Kidney epithelial cell (primary cell): ENCODE data around the gene STRADB. TPM values are rescaled to one million over a fixed set of nuclear protein-coding genes. Genes with fewer than 3 reads are reported as not detected.
A peak's percentile ranks its signal among the peaks of the same experiment; 100 is the strongest.

Source experiments
- DNase-seq: peaks from one replicate; pipeline ENCODE4 v3.0.0-alpha.2; 2010; ENCODE audit warnings: low read depth
- H3K27me3 ChIP-seq: 2 replicates; pipeline ENCODE4 v1.6.0; 2011; ENCODE audit warnings: low read length; ENCODE audit not compliant: control insufficient read depth, insufficient read depth
- H3K36me3 ChIP-seq: 2 replicates; pipeline ENCODE4 v1.5.1; 2011; ENCODE audit warnings: low read length; ENCODE audit not compliant: control insufficient read depth, insufficient read depth
- H3K4me3 ChIP-seq: 2 replicates; pipeline ENCODE4 v1.5.1; 2011; ENCODE audit warnings: low read depth, mild to moderate bottlenecking, control low read depth, low read length
- total RNA-seq: library from RNA; depleted of rRNA; stranded (reverse); fragments of >200 nt; gene quantifications from 2 replicates; pipeline ENCODE4 v1.2.3, GENCODE V29; 2015
- TF ChIP-seq, protein P1 (sequence below): IDR thresholded peaks from 2 replicates; pipeline ENCODE4 v1.5.1; 2011; ENCODE audit warnings: mild to moderate bottlenecking, moderate library complexity, low read length, control low read depth, inconsistent platforms; ENCODE audit not compliant: insufficient read depth, poor library complexity, severe bottlenecking

The STRADB gene, protein sequence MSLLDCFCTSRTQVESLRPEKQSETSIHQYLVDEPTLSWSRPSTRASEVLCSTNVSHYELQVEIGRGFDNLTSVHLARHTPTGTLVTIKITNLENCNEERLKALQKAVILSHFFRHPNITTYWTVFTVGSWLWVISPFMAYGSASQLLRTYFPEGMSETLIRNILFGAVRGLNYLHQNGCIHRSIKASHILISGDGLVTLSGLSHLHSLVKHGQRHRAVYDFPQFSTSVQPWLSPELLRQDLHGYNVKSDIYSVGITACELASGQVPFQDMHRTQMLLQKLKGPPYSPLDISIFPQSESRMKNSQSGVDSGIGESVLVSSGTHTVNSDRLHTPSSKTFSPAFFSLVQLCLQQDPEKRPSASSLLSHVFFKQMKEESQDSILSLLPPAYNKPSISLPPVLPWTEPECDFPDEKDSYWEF
- total RNA-seq, result 25.0 and 38.3 TPM in 2 replicates

DNA sequence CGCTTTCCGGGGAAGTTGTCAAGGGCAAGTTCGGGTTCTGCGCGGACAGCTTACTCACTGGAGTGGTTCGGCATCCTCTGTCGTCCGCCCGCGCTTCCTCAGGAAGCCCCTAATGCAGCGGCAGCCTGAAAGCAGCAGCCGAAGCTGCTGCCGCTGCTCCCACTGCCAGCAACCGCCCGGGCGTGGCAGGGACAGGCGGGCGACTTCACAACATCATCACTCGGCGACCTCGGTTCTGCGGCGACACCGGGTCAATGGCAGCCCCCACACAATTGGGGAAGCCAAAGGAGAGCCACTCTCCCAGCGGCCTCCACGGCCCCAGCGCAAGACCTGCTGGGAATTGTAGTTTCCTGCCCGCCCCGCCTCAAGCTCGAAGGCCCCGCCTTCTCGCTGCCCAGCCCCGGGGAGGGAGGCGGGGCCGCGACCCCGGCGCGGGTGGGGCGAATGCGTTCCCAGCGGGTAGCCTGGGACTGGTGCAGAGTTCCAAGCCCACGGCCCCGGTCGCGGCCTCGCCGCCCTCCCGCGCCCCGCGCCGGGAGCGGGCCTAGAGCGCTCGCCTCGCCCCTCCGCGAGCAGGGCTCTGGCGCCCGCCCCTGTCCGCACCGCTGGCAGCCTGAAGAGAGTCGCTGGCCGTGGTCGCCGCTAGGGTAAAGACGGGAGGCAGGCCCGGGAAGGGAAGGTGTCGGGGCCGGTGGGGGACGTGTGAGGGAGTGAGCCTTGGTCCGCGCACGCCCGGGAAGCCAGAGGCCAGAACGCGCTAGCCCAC lies at the start of gene STRADB, which contains the start of gene TRAK2:
TSS of gene STRADB (plus strand) at position 449 of the 766 bp plus-strand sequence. CDS start 3,101 bp downstream, outside the sequence.
TSS of gene TRAK2 (minus strand) at position 167 of the 766 bp plus-strand sequence. CDS start 30,951 bp downstream, outside the sequence.
- Histone ChIP-seq H3K27me3 (no peaks in the 10 kb centered on the region), H3K36me3 (no peaks in the 10 kb centered on the region), H3K4me3 (peak within 1 kb of the TSS; percentile 97)
- TF ChIP-seq, protein P1, sequence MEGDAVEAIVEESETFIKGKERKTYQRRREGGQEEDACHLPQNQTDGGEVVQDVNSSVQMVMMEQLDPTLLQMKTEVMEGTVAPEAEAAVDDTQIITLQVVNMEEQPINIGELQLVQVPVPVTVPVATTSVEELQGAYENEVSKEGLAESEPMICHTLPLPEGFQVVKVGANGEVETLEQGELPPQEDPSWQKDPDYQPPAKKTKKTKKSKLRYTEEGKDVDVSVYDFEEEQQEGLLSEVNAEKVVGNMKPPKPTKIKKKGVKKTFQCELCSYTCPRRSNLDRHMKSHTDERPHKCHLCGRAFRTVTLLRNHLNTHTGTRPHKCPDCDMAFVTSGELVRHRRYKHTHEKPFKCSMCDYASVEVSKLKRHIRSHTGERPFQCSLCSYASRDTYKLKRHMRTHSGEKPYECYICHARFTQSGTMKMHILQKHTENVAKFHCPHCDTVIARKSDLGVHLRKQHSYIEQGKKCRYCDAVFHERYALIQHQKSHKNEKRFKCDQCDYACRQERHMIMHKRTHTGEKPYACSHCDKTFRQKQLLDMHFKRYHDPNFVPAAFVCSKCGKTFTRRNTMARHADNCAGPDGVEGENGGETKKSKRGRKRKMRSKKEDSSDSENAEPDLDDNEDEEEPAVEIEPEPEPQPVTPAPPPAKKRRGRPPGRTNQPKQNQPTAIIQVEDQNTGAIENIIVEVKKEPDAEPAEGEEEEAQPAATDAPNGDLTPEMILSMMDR, result peak; percentile 19
- DNase-seq, result peak; percentile 74

DNA sequence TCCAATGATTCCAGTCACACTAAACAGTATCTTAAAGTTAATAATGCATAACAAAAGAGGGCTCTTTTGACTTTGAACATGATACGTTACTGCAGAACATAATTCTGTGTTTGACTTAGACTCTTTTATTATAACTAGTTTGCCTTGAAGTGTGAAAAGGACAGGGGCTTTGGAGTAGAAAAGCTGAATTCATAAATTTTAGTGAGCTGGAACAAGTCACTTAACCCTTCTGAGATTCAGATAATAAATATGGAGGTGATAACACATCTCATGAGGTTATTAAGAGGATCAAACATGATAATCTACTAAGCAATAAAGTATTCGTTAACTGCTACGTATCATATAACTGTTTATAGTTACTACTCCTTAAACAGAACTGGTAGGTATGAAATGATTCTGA lies 49.7 kb upstream of the STRADB start:
- DNase-seq, result no peak
- TF ChIP-seq, protein P1, result no peak
- Histone ChIP-seq H3K27me3 (no peaks in the 10 kb centered on the region), H3K36me3 (no peaks in the 10 kb centered on the region), H3K4me3 (no peak overlapping the region)

DNA sequence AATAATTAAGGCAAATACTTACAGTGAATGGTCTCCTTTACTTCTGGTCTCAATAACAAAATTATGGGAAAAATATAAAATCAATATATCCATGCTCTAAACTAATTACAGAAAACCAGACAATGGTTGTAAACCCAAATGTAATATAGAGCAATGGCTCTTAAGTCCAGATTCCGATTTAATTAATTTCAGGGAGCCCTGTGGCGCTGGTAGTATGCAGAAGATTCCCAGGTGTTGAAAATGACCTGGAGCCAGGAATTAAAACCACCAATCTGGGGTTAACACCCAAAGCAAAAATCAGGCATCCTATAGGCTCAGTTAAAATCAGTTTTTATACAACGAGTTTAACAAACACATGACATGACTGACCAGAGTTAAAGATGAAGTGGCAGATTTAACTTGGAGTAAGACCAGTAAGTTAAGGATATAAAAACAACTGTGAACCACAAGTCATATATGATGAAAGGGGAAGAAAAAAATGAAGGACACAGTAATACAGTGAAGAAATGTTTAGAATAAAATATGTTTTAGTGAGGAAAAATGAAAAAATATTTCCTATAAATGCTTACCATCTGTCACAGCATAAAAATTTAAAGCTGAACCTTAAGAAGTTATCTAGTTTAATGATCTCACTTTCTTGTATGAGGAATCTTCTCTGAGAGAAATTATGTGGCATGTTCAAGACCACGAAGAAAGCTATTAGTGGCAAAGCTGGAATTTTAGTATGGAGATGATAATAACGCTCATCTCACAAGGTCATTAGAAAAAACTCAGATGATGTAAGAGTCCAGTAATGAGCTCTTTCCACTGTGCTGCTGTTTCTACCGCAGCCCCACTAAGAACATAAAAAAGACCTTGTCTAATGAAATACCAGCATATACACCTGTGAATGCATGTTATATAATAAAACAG lies 48.6 kb upstream of the STRADB start:
- H3K36me3 ChIP-seq, result no peaks in the 10 kb centered on the region
- no peak overlapping the region for H3K4me3 ChIP-seq
- TF ChIP-seq, protein P1, result no peak
- no peak for DNase-seq
- H3K27me3 ChIP-seq, result no peaks in the 10 kb centered on the region

DNA sequence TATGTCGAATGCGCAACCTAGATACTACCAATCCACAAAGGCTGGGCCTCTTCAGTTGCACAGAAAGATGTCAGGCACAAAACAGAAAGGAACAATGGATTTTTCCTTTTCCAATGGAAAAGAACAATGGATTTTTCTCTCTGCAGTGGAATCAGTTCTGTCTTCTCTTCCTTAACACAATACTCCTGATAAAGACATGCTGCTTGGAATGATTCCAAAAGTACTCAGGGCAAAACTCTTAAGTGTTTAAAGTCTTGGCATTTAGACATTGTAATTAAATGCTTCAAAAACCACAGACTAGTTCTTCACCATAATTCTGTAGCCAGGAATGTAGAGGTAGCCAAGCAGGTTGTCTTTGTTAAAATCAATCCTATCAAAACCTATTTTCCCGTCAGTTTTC lies 47.7 kb upstream of the STRADB start:
- no peaks in the 10 kb centered on the region for H3K36me3 ChIP-seq
- TF ChIP-seq, protein P1, result no peak
- H3K4me3 ChIP-seq, result no peak overlapping the region
- peak; percentile 71 for DNase-seq
- no peaks in the 10 kb centered on the region for H3K27me3 ChIP-seq

DNA sequence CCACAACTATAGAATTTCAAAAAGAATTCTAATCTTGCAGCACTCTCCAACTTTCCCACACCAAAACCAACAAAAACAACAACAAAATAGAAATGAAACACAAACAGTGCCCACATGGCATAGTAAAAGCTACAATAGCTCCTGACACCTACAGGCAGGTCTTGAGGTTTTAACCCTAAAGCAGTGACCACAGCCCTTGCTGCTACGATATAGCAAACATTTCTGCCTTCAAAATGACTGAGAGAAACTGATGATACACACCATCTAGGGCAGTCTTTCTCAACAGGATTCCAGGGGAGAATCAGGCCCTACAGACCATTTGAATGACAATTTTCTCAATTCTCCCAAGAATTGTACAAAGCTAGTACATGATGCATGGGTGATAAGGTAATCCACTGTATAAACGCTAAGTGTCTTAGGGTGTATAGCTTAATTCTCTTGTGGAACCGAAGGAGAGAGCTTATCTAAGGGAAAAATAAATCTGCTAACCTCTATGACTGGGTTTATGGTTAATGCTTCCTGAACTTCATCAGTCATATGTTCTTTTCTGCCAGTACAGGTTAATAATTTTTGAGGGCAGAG lies 46.8 kb upstream of the STRADB start:
- Histone ChIP-seq H3K4me3 (no peak overlapping the region), H3K27me3 (no peaks in the 10 kb centered on the region), H3K36me3 (no peaks in the 10 kb centered on the region)
- DNase-seq, result no peak
- TF ChIP-seq, protein P1, result no peak
